PC-3 (cell line): ENCODE results near the gene AIFM2. TPM values are rescaled to one million over a fixed set of nuclear protein-coding genes. Genes with fewer than 3 reads are reported as not detected.
A peak's percentile ranks its signal among the peaks of the same experiment; 100 is the strongest.

ENCODE experiments used
- ATAC-seq: fragments of 200-7000 bp; cut with Tn5 transposase; 2 replicates; pipeline ENCODE4 v1.9.1; 2020; ENCODE audit warnings: mild to moderate bottlenecking, moderate library complexity
- BruUV-seq: library from RNA; stranded (reverse); fragments of 400-500 nt; replicated peaks from 2 replicates; lab custom pipeline; 2021; lab: Mats Ljungman, UMichigan
- CTCF ChIA-PET: fragments of 300-600 bp; sonication (Branson Sonifier 250); formaldehyde crosslinking; loops from one replicate; lab custom pipeline; 2022; ENCODE audit warnings: antibody characterized with exemption; lab: Charles Lee
- POLR2A ChIA-PET: fragments of 300-600 bp; sonication (Branson Sonifier 250); formaldehyde crosslinking; loops from one replicate; lab custom pipeline; 2022; ENCODE audit warnings: antibody characterized with exemption; ENCODE audit not compliant: unreplicated experiment; lab: Charles Lee
- DNase-seq: peaks from one replicate; pipeline ENCODE4 v3.0.0-alpha.2; 2015
- H2AFZ ChIP-seq: fragments of 300-600 bp; sonication (generic); 2 replicates; pipeline ENCODE4 v1.6.0; 2016; ENCODE audit warnings: antibody characterized with exemption, low read length
- H3F3A ChIP-seq: fragments of 300-600 bp; sonication (generic); one replicate; pipeline ENCODE4 v1.6.0; 2017; ENCODE audit warnings: antibody characterized with exemption, low read length, control low read depth, mild to moderate bottlenecking; ENCODE audit not compliant: unreplicated experiment
- H3K27ac ChIP-seq: fragments of 300-600 bp; sonication (generic); 2 replicates; pipeline ENCODE4 v1.5.1; 2016; ENCODE audit warnings: mild to moderate bottlenecking, low read length
- H3K27me3 ChIP-seq: fragments of 300-600 bp; sonication (generic); 2 replicates; pipeline ENCODE4 v1.6.1; 2016; ENCODE audit warnings: low read length, mixed read lengths
- H3K36me3 ChIP-seq: fragments of 300-600 bp; sonication (generic); 2 replicates; pipeline ENCODE4 v1.6.1; 2016; ENCODE audit warnings: low read depth, mixed run types, low read length, mixed read lengths
- H3K4me1 ChIP-seq: fragments of 300-600 bp; sonication (generic); 2 replicates; pipeline ENCODE4 v1.5.1; 2016; ENCODE audit warnings: low read length; ENCODE audit not compliant: insufficient read depth
- H3K4me2 ChIP-seq: fragments of 300-600 bp; sonication (generic); 2 replicates; pipeline ENCODE4 v1.6.0; 2016; ENCODE audit warnings: low read length
- H3K4me3 ChIP-seq: fragments of 300-600 bp; sonication (generic); 2 replicates; pipeline ENCODE4 v1.5.1; 2016; ENCODE audit warnings: mild to moderate bottlenecking, low read length, mixed read lengths
- H3K79me2 ChIP-seq: fragments of 300-600 bp; sonication (generic); 2 replicates; pipeline ENCODE4 v1.6.1; 2017; ENCODE audit warnings: low read length, mixed read lengths
- H3K9ac ChIP-seq: fragments of 300-600 bp; sonication (generic); 2 replicates; pipeline ENCODE4 v1.6.0; 2016; ENCODE audit warnings: mild to moderate bottlenecking, low read length
- H3K9me2 ChIP-seq: fragments of 300-600 bp; sonication (generic); replicated peaks from 2 replicates; pipeline ENCODE4 v1.6.1; 2016; ENCODE audit warnings: mixed run types, low read length, mixed read lengths
- H3K9me3 ChIP-seq: fragments of 300-600 bp; sonication (generic); 2 replicates; pipeline ENCODE4 v1.6.1; 2016; ENCODE audit warnings: low read length, mixed read lengths
- H4K20me1 ChIP-seq: fragments of 300-600 bp; sonication (generic); 2 replicates; pipeline ENCODE4 v1.6.1; 2016; ENCODE audit warnings: low read length, mixed read lengths
- EZH2 ChIP-seq: fragments of 300-600 bp; sonication (generic); IDR thresholded peaks from one replicate; pipeline ENCODE4 v1.6.1; 2017; ENCODE audit warnings: antibody characterized with exemption, mild to moderate bottlenecking, low read length; ENCODE audit not compliant: unreplicated experiment
- EZH2phosphoT487 ChIP-seq: fragments of 300-600 bp; sonication (generic); IDR thresholded peaks from 2 replicates; pipeline ENCODE4 v1.6.1; 2018; ENCODE audit warnings: mild to moderate bottlenecking, antibody characterized with exemption, low read length, borderline replicate concordance
- intact Hi-C: fragments of 100-400 bp; cut with micrococcal nuclease; formaldehyde crosslinking; loops from 2 replicates; pipeline ENCODE4 v1.9.0; 2023
- total RNA-seq: library from RNA; depleted of rRNA; stranded (reverse); fragments of >200 nt; gene quantifications from 2 replicates; pipeline ENCODE4 v1.2.3, GENCODE V29; 2014
- TF ChIP-seq, protein P1 (sequence below): fragments of 300-600 bp; sonication (generic); conservative IDR thresholded peaks from 2 replicates; pipeline ENCODE4 v1.5.1; 2017; ENCODE audit warnings: antibody characterized with exemption, low read depth, mild to moderate bottlenecking, low read length

Gene AIFM2
- total RNA-seq, 1 experiment from 2014 or later: 29.2 TPM

GRCh38 chr10:70147259-70147625 is 14.6 kb upstream of the AIFM2 start:
- Histone ChIP-seq H3K27ac (peak overlapping the region; percentile 51), H3K79me2 (peaks cover 59% of the 10 kb centered on the region), H3K4me1 (peaks cover 21% of the 10 kb centered on the region), H4K20me1 (no peaks in the 10 kb centered on the region; the same call in 1 of the 2 replicates), H3K9ac (peak overlapping the region; percentile 23), H3K4me3 (peak overlapping the region; percentile 72), H3F3A (peaks cover 9% of the 10 kb centered on the region), H3K36me3 (peaks cover 36% of the 10 kb centered on the region), H3K4me2 (peak overlapping the region; percentile 91), H2AFZ (no peak overlapping the region), H3K27me3 (no peaks in the 10 kb centered on the region), H3K9me3 (no peaks in the 10 kb centered on the region), H3K9me2 (no peaks in the 10 kb centered on the region)
- ATAC-seq: no peak
- ChIA-PET POLR2A (interaction anchor here (0.6 to 1.5 kb wide), 2 partner anchors 11 to 23 kb away, joined by 6 to 40 read pairs; partner anchors contain the start of gene SAR1A), CTCF (interaction anchor here (0.6 to 2.6 kb wide), 12 partner anchors 11 to 240 kb away, joined by 3 to 50 read pairs (median 8); partner anchors contain the start of gene SAR1A)
- BruUV-seq: no TSS peak
- intact Hi-C loops: loop anchor here (1.0 to 2.0 kb wide), 5 partner anchors 23 to 240 kb away; partner anchors contain the start of genes LRRC20 and SAR1A
- no peak for DNase-seq
- TF ChIP-seq EZH2phosphoT487 (no peak), EZH2 (no peak)
- TF ChIP-seq, protein P1, sequence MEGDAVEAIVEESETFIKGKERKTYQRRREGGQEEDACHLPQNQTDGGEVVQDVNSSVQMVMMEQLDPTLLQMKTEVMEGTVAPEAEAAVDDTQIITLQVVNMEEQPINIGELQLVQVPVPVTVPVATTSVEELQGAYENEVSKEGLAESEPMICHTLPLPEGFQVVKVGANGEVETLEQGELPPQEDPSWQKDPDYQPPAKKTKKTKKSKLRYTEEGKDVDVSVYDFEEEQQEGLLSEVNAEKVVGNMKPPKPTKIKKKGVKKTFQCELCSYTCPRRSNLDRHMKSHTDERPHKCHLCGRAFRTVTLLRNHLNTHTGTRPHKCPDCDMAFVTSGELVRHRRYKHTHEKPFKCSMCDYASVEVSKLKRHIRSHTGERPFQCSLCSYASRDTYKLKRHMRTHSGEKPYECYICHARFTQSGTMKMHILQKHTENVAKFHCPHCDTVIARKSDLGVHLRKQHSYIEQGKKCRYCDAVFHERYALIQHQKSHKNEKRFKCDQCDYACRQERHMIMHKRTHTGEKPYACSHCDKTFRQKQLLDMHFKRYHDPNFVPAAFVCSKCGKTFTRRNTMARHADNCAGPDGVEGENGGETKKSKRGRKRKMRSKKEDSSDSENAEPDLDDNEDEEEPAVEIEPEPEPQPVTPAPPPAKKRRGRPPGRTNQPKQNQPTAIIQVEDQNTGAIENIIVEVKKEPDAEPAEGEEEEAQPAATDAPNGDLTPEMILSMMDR: no peak

GRCh38 chr10:70146489-70147258 is 14.0 kb upstream of the AIFM2 start, which contains the start of gene TYSND1:
Gene TYSND1 (minus strand): TSS chr10:70146700. CDS start chr10:70146586, 114 bp downstream.
- Histone ChIP-seq H3K4me2 (peak within 1 kb of the TSS; percentile 91), H3K36me3 (peaks cover 33% of the 10 kb centered on the region), H3K9ac (peak within 1 kb of the TSS; percentile 83), H3K79me2 (peaks cover 57% of the 10 kb centered on the region), H3K9me3 (no peaks in the 10 kb centered on the region), H3K9me2 (no peaks in the 10 kb centered on the region), H3K27ac (peak within 1 kb of the TSS; percentile 57), H3K4me1 (peaks cover 21% of the 10 kb centered on the region), H4K20me1 (no peaks in the 10 kb centered on the region; the same call in 1 of the 2 replicates), H3F3A (peaks cover 9% of the 10 kb centered on the region), H3K27me3 (no peaks in the 10 kb centered on the region), H3K4me3 (peak within 1 kb of the TSS; percentile 72), H2AFZ (peak within 1 kb of the TSS; percentile 69)
- ChIA-PET POLR2A (interaction anchor here (0.5 to 1.5 kb wide), 17 partner anchors 11 to 345 kb away, joined by 3 to 40 read pairs (median 4); partner anchors contain the start of genes COL13A1 and SAR1A), CTCF (interaction anchor here (0.6 to 2.6 kb wide), 49 partner anchors 9 to 1136 kb away, joined by 3 to 50 read pairs (median 5); partner anchors contain the start of genes EIF4EBP2, MACROH2A2, PPA1 and SAR1A)
- peak; percentile 75 for ATAC-seq
- TSS peak; percentile 98 for BruUV-seq
- intact Hi-C loops: loop anchor here (1.0 to 2.0 kb wide), 9 partner anchors 14 to 241 kb away; partner anchors contain the start of genes AIFM2, LRRC20 and SAR1A
- peak; percentile 100 for DNase-seq
- TF ChIP-seq, protein P1: peak; percentile 71
- TF ChIP-seq EZH2: no peak
